Neural cell (in vitro differentiated cells): ENCODE results near the gene DCTN3. TPM values are rescaled to one million over a fixed set of nuclear protein-coding genes. Genes with fewer than 3 reads are reported as not detected.

ENCODE experiments used
- H2AFZ ChIP-seq: fragments of 200-600, 300-800 bp; sonication (generic), shearing (Covaris generic); 2 replicates; pipeline ENCODE4 v1.6.0; 2014; ENCODE audit warnings: low read depth, mild to moderate bottlenecking, antibody characterized with exemption, low read length, moderate library complexity
- H3F3A ChIP-seq: fragments of 200-600 bp; shearing (Covaris generic); 2 replicates; pipeline ENCODE4 v1.6.1; 2016; ENCODE audit warnings: mild to moderate bottlenecking, moderate library complexity, mixed read lengths, antibody characterized with exemption, low read length; ENCODE audit not compliant: insufficient read depth, poor library complexity, severe bottlenecking
- H3K27ac ChIP-seq: fragments of 200-600, 300-800 bp; sonication (generic), shearing (Covaris generic); 2 replicates; pipeline ENCODE4 v1.5.1; 2014; ENCODE audit warnings: mild to moderate bottlenecking, low read length, moderate library complexity
- H3K27me3 ChIP-seq: fragments of 300-800, 200-600 bp; sonication (generic), shearing (Covaris generic); 2 replicates; pipeline ENCODE4 v1.6.0; 2014; ENCODE audit warnings: mild to moderate bottlenecking, low read depth, low read length, moderate library complexity; ENCODE audit not compliant: insufficient read depth
- H3K36me3 ChIP-seq: fragments of 300-800, 200-600 bp; sonication (generic), shearing (Covaris generic); 2 replicates; pipeline ENCODE4 v1.5.1; 2014; ENCODE audit warnings: mild to moderate bottlenecking, antibody characterized with exemption, low read length, moderate library complexity; ENCODE audit not compliant: insufficient read depth
- H3K4me2 ChIP-seq: fragments of 300-800, 200-600 bp; sonication (generic), shearing (Covaris generic); 2 replicates; pipeline ENCODE4 v1.6.0; 2014; ENCODE audit warnings: mild to moderate bottlenecking, low read length
- H3K4me3 ChIP-seq: fragments of 300-800, 200-600 bp; sonication (generic), shearing (Covaris generic); 2 replicates; pipeline ENCODE4 v1.5.1; 2014; ENCODE audit warnings: mild to moderate bottlenecking, low read length, moderate library complexity
- H3K79me2 ChIP-seq: fragments of 200-600 bp; shearing (Covaris generic); replicated peaks from 2 replicates; pipeline ENCODE4 v1.6.0; 2014; ENCODE audit warnings: mild to moderate bottlenecking, low read length, moderate library complexity; ENCODE audit not compliant: insufficient read depth
- H3K9ac ChIP-seq: fragments of 300-800, 200-600 bp; sonication (generic), shearing (Covaris generic); 2 replicates; pipeline ENCODE4 v1.6.1; 2016; ENCODE audit warnings: mild to moderate bottlenecking, low read length, mixed read lengths
- H3K9me2 ChIP-seq: fragments of 200-600 bp; shearing (Covaris generic); 2 replicates; pipeline ENCODE4 v1.6.1; 2016; ENCODE audit warnings: mild to moderate bottlenecking, low read length, mixed read lengths; ENCODE audit not compliant: insufficient read depth
- H3K9me3 ChIP-seq: fragments of 200-600, 300-800 bp; sonication (generic), shearing (Covaris generic); 2 replicates; pipeline ENCODE4 v1.6.1; 2016; ENCODE audit warnings: mild to moderate bottlenecking, mixed run types, low read length, moderate library complexity, mixed read lengths
- H4K20me1 ChIP-seq: fragments of 200-600 bp; shearing (Covaris generic); 2 replicates; pipeline ENCODE4 v1.6.1; 2016; ENCODE audit warnings: mild to moderate bottlenecking, mixed run types; ENCODE audit not compliant: insufficient read depth
- EP300 ChIP-seq: fragments of 450-650 bp; conservative IDR thresholded peaks from 2 replicates; pipeline ENCODE4 v1.6.1; 2014; ENCODE audit warnings: antibody characterized with exemption, mild to moderate bottlenecking, moderate library complexity; ENCODE audit not compliant: poor library complexity, severe bottlenecking
- EZH2 ChIP-seq: fragments of 200-600, 300-800 bp; shearing (Covaris generic), sonication (generic); IDR thresholded peaks from 2 replicates; pipeline ENCODE4 v1.6.1; 2014; ENCODE audit warnings: antibody characterized with exemption, low read length, borderline replicate concordance, mild to moderate bottlenecking; ENCODE audit not compliant: insufficient read depth, poor library complexity, severe bottlenecking
- MXI1 ChIP-seq: fragments of 450-650 bp; conservative IDR thresholded peaks from 2 replicates; pipeline ENCODE4 v1.6.1; 2014; ENCODE audit warnings: antibody characterized with exemption, mild to moderate bottlenecking; ENCODE audit not compliant: poor library complexity, severe bottlenecking
- POLR2AphosphoS5 ChIP-seq: IDR thresholded peaks from 2 replicates; pipeline ENCODE4 v1.6.1; 2012
- RAD21 ChIP-seq: fragments of 450-650 bp; conservative IDR thresholded peaks from 2 replicates; pipeline ENCODE4 v1.6.1; 2014; ENCODE audit warnings: antibody characterized with exemption, mild to moderate bottlenecking, moderate library complexity
- REST ChIP-seq: IDR thresholded peaks from 2 replicates; pipeline ENCODE4 v1.6.1; 2012; ENCODE audit warnings: borderline replicate concordance
- SMC3 ChIP-seq: fragments of 450-650 bp; conservative IDR thresholded peaks from 2 replicates; pipeline ENCODE4 v1.6.1; 2014; ENCODE audit warnings: antibody characterized with exemption, mild to moderate bottlenecking, moderate library complexity; ENCODE audit not compliant: poor library complexity
- TAF1 ChIP-seq: IDR thresholded peaks from 2 replicates; pipeline ENCODE4 v1.6.1; 2012; ENCODE audit warnings: low read depth
- polyA plus RNA-seq: library from polyadenylated mRNA; depleted of rRNA; stranded (reverse); fragments of >200 nt; gene quantifications from 2 replicates; pipeline ENCODE4 v1.2.3, GENCODE V29; 2014

The DCTN3 gene
- polyA plus RNA-seq, 1 donor from 2014 or later, result 380 TPM

GRCh38 chr9:34651876-34652601 lies 31.7 kb upstream of the DCTN3 start, which contains the start of gene IL11RA:
Gene IL11RA (plus strand): TSS chr9:34652185. CDS start chr9:34655218, 3,033 bp downstream.
- Histone ChIP-seq H3K4me3 (peak within 1 kb of the TSS; percentile 53), H4K20me1 (no peaks in the 10 kb centered on the region), H3F3A (no peaks in the 10 kb centered on the region), H3K9me2 (no peaks in the 10 kb centered on the region), H3K36me3 (no peaks in the 10 kb centered on the region), H3K9me3 (no peaks in the 10 kb centered on the region), H3K27ac (peak within 1 kb of the TSS; percentile 70), H3K4me2 (peak within 1 kb of the TSS; percentile 42), H2AFZ (no peak within 1 kb of the TSS), H3K79me2 (no peaks in the 10 kb centered on the region), H3K9ac (peak within 1 kb of the TSS; percentile 46), H3K27me3 (no peaks in the 10 kb centered on the region)
- TF ChIP-seq REST, result no peak
- TF ChIP-seq EP300, result peak; percentile 92
- no peak for TF ChIP-seq TAF1
- TF ChIP-seq MXI1, result peak; percentile 53
- TF ChIP-seq POLR2AphosphoS5, result peak; percentile 68
- TF ChIP-seq RAD21, result no peak

DNA sequence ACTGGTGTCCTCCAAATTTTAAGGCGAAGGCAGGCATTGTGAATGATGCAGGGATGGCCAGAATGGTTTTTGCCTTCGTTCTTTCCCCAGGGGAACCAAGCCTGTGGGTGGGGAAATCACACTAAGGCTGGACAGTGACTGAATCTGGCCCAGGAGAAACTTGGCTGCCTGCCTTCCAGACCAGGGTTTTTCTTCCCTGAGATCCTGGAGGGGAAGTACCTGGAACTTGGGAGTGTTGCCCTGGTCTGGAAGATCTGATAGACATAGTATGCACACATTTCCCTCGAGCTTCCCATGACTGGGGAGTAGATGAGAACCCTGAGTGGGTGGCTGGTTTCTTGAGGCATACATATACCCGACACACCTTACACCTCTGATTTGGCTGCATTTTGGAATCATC lies 31.0 kb upstream of the DCTN3 start:
- H3K9ac ChIP-seq, result no peak overlapping the region

More for the DNA sequence above, 31.0 kb upstream of the DCTN3 start:
- Histone ChIP-seq H4K20me1 (no peaks in the 10 kb centered on the region), H3K27me3 (no peaks in the 10 kb centered on the region), H3K9me3 (no peaks in the 10 kb centered on the region), H3F3A (no peaks in the 10 kb centered on the region), H3K4me2 (no peak overlapping the region), H3K27ac (no peak overlapping the region), H3K79me2 (no peaks in the 10 kb centered on the region), H3K9me2 (no peaks in the 10 kb centered on the region), H3K36me3 (no peaks in the 10 kb centered on the region), H2AFZ (no peak overlapping the region), H3K4me3 (no peak overlapping the region)
- no peak for TF ChIP-seq MXI1
- no peak for TF ChIP-seq EZH2
- no peak for TF ChIP-seq REST
- TF ChIP-seq TAF1, result no peak
- no peak for TF ChIP-seq EP300
- TF ChIP-seq RAD21, result no peak
- no peak for TF ChIP-seq SMC3
